ENCODE results near the gene TRIP6.

Gene TRIP6

DNA sequence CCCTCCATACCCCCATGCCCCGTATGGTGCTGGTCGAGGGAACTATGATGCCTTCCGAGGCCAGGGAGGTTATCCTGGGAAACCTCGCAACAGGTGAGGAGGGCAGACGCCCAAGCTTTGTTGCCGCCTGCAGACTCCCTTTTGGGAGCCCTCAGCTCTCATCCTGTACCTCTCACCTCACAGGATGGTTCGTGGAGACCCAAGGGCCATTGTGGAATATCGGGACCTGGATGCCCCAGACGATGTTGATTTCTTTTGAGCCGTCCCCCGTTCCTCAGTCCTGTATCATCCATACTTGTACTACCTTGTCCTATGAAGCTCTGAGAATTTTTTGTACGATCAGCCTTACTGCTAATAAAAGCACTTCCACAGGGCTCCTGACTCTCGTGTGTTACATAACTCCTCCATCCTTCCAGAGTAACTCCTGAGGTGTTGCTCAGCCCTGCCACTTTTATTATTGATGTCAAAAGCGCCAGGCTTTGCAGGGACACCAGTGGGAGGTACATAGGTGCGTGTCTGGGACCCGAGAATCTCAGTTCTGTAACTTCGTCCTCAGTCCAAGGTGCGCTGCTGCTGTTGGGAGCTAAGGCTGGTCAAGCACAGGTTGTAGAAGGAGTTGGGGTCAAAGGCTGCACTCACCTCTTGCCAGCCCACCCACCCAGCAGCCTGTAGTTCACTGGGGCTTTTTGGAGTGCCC is 21.3 kb downstream of the TRIP6 start:
- in situ Hi-C loops (cut with MboI; ENCODE audit: low sequenced_read_pairs): no loop called here

DNA sequence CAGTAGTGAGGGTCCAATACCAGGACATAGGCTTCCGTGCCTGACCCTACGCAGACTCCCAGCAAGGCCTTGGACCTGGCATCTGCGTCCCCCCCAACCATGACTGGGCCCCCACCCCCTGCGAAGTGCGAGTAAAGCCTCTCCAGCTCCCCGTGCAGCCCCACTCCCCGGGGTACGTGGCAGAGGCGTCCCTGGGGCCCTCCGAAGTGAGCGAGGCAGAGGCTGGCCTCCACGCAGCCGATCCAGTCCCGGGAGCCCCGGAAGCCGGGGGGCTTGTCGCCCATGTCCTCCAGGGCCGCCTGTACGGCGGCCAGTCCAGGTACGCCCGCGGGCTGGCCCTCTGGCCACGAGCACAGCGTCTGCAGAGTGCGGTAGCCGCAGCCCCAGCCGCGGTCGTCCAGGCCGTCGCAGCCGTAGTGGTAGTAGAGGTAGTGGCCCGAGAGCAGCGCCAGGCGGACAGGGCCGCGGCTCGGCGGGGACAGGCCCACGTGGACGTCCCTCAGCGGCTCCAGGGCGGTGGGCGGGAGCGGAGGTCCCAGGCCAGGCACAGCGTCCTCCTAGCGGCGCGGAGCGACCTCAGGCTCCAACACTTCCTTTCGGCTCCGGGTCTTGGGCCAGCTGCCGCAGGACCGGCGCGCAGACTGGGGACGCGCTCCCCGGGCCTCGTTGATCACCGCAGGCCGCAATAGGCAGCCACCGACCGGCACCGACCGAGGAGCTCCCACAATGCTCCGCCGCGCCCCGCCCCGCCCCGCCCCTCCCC is 22.0 kb downstream of the TRIP6 start, which contains the start of gene UFSP1:
UFSP1 (minus strand) TSS at position 728 of the 763 bp plus-strand sequence; CDS start at position 284, 444 bp downstream.
- in situ Hi-C loops (cut with MboI; ENCODE audit: low sequenced_read_pairs): no loop called here

DNA sequence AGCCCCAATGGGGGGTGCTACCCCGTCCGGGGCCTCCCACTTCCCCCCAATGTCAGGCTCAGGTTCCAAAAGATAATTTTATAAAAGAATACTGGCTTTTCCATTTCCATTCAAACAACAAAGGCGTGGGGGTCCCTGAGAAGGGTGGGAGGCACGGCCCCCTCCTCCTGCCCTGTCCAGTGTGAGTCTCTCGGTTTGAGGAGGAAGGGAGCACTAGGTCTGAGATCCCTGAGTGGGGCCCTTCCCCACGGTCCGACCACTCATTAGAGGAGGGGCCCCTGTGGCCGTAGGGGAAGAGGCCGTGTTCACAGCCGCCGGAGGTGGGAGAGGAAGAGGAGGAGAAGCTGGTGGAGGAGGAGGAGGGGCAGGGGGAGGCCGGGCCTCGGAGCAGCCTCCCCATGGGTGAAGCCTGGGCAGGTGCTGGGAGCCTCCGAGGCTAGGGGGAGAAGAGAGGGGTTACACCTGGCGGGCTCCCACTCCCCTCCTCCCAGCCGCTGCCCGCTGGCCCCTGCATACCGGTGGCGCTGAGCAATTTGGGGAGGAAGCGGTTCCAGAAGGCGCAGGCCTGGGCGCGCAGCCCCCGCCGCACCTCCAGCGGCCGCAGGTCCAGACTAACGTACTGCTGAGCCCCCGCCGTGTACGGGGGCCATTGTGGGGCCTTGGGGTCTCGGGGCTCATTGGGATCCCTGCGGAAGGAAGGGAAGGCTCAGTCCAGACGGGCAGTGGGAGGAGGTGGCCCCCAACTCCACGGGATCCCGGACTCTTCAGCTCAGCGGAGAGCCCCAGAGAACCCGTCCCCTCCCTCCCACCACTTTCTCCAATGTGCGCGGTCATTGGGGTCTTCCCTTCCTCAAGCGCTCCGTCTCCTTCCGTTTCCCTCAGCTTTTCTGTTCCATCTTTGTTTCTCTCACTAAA is 23.7 kb downstream of the TRIP6 start:
- in situ Hi-C loops (cut with MboI; ENCODE audit: low sequenced_read_pairs): no loop called here

DNA sequence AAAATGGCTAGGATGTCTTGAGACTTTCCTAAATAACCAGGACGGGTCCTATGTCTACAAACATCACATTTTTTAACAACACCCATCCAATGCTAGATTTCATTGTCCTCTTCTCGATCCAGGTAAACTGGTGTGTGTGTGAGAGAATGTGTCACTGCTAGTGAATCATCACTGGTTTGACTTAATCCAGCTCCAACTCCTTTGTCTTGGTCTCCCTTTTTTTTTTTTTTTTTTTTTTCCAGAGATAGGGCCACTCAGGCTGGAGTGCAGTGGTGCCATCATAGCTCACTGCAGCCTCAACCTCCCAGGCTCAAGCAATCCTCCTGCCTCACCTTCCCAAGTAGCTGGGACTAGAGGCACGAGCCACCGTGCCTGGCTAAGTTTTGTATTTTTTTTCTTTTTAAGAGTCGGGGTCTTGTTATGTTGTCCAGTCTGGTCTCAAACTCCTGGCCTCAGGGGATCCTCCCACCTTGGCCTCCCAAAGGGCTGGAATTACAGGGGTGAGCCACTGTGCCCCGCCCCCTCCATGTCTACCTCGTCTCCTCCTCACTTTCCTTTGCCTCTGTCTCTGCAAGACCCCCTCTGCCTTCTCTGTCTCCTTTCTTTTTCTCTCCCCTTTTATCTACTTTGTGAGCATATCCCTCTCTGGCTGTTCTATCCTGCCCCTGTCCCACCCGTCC is 24.5 kb downstream of the TRIP6 start:
- in situ Hi-C loops (cut with MboI; ENCODE audit: low sequenced_read_pairs): no loop called here

DNA sequence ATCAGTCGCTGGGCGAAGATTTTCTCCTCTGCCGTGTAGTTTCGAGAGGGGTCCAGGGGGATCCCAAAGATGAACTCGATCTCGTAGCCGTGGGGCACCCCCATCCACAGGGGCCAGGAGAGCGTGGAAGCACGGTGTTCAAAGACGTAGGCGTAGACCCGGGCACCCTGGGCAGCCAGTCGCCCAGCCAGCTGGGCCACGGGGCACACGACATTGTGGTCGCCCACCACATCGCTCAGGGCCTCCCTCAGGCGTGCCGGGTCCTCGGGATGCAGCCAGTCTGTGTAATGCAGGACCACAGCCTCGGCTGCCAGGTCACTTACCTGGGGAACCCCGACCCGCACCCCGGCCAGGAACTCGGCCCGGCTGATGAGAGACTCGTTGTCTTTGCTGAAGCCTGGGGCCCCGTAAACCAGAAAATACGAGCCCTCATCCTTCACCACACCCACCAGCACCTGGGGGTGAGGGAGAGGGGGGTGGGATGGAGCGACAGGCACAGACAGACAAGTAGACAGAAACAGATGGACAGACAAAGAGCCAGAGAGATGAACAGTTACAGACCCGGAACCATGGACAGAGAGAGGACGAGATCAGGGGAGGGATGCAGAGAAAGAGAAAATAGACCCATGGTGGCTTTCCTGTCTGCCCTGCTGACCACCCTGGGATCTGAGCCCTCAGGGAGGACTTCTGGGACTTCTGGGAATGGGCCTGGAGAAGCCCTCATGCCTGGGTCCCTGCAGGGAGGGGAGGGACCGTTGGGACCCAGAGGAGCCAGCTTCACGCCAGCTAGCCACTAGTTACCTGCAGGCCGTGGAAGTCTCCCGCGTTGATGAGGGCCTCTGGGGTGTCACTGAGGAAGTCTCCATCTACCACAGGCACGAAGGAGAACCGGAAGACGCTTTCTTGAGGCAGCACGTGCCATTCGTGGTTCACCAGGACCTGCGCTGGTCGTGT is 25.5 kb downstream of the TRIP6 start:
- in situ Hi-C loops (cut with MboI; ENCODE audit: low sequenced_read_pairs): no loop called here

DNA sequence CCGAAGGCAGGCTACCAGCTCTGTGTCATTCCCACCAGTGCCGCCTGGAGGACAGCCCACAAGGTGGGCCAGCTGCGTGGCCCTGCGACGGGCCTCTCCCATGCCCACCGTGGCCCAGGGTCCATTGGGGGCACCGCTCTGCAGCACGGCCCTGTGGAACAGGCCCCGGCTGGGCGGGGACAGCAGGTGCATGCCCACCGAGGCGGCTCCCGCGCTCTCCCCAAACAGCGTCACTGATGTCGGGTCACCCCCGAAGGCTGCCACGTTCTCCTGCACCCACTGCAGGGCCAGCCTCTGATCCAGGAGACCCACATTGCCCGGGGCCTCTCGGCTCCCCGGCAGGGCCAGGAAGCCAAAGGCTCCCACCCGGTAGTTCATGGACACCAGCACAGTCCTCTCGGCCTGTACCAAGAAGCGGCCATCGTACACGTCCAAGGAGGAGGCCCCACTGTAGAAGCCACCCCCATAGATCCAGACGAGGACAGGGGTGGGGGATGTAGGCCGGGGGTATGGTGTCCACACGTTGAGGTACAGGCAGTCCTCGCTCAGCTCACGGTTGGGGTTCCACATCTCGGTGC is 26.2 kb downstream of the TRIP6 start:
- in situ Hi-C loops (cut with MboI; ENCODE audit: low sequenced_read_pairs): no loop called here

DNA sequence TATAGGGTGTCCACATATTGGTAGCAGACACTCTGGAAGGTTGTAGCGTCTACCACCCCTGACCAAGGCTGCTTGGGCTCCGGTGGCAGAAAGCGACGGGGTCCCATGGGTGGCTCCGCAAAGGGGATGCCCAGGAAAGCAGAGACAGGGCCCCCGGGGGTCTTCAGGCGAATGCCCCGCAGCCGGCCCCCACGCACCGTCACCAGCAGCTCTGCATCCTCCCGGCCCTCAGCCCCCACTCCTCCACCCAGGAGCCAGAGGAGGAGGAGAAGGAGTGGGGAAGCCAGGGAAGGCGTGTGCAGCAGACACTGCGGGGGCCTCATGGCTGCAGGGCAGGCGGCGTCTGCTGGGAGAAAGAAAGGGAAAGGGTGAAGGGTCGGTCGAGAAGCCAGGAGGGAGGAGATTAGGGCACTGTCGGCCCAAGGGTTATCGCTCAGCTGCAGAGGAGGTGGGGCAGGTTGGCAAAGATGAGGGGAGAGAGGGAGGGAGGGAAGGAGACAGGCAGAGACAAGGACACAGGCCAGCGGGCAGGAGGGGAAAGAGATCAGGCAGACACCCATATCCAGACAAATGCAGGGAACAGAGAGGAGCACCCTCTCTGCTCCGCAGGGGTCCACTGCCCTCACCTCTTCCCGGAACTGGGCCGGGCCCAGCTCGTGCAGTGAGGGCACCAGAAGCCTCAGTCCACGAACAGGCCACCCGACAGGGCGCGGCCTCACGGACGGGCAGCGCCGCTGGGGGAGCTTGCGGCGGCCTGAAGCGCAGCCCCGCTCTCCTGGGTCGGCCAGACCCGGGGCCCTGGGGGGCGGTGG is 26.9 kb downstream of the TRIP6 start:
- in situ Hi-C loops (cut with MboI; ENCODE audit: low sequenced_read_pairs): no loop called here

DNA sequence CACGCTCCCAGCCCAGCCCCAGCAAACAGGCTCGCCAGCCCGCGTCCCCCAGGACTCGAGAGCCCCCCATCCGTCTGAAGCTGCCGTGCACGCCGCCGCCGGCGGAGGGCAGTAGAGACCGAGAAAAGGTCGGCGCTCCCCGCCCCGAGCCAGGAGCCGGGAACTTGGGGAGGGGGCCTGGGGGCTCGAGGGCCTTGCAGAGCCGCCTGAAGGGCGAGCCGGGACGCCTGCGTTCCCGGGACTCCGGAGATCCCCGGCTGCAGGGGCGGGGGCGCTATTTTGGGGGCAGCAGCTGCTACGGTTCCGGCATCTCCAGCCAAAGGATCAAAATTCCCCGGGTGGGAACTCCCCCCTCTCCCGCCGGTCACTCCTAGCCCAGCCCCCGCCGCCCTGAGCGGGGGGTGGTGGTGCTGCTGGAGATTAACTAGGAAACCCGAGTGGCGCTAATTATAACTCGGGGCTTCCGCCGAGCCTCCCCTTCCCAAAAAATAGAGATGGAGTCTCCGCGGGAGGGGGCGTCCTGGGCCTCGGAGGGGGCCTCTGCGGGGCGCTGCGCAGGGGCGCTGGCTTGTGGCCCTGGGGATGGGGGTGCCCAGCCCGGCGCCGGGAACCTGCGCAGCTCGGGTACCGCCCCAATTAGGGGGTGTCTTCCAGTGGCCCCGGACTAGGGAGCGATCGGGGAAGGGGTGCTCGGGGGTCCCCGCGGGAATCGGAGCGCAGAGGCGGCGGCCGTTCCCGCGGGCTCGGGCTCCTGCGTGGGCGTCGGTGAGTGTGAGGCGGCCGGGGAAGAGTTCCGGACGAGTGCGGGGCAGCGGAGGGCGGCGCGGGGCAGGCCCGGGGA is 27.9 kb downstream of the TRIP6 start:
- in situ Hi-C loops (cut with MboI; ENCODE audit: low sequenced_read_pairs): no loop called here

DNA sequence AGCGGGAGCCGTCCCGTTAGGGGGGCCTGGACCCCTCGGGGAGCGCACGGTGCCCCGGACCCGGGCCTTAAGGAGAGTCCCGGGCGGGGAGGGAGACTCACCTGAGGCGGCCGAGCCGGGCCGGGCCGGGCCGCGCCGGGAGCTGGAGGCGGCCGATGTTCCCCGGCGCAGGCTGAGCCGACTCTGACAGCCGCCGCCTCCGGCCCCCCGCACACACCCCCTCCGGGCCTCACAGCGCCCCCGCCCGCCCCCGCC is 28.4 kb downstream of the TRIP6 start, which contains the start of gene ACHE:
ACHE (minus strand) TSS at position 188 of the 255 bp plus-strand sequence. CDS start 1,656 bp downstream, outside the sequence.
- in situ Hi-C loops (cut with MboI; ENCODE audit: low sequenced_read_pairs): no loop called here

DNA sequence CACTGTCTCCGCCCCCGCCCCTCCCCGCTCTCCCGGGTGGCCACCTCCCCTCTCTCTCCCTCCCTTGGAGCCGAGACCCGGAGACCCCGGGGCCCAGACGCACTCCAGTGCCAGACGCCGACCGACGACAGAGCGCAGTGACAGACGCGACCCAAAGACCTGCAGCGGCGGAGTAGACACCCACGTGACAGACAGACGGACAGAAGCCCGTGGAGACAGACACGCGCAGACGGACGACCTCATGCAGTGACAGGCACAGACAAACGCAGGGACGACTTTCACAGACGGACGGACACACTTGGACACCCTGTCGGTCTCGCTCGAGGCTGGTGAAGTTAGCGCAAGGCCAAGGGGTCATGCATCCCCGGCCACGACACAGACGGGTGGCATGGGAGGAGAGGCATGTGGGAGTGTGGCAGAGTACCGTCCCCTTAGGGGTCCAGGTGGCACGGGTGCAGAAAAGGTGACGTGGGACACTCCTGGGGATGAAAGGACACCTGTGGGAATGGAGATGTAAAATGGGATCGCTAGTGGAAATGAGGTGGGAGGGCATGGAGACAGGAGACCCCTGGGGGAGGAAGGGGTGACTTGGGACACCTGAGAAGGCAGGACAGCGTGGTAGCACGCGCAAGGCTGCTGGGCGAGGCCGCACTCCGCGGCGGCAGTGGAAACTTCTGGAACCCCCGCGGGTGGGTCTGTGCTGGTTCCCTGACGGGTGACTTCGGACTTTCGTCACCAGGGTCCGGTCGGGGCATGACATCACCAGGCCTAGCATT is 29.0 kb downstream of the TRIP6 start:
- in situ Hi-C loops (cut with MboI; ENCODE audit: low sequenced_read_pairs): no loop called here

DNA sequence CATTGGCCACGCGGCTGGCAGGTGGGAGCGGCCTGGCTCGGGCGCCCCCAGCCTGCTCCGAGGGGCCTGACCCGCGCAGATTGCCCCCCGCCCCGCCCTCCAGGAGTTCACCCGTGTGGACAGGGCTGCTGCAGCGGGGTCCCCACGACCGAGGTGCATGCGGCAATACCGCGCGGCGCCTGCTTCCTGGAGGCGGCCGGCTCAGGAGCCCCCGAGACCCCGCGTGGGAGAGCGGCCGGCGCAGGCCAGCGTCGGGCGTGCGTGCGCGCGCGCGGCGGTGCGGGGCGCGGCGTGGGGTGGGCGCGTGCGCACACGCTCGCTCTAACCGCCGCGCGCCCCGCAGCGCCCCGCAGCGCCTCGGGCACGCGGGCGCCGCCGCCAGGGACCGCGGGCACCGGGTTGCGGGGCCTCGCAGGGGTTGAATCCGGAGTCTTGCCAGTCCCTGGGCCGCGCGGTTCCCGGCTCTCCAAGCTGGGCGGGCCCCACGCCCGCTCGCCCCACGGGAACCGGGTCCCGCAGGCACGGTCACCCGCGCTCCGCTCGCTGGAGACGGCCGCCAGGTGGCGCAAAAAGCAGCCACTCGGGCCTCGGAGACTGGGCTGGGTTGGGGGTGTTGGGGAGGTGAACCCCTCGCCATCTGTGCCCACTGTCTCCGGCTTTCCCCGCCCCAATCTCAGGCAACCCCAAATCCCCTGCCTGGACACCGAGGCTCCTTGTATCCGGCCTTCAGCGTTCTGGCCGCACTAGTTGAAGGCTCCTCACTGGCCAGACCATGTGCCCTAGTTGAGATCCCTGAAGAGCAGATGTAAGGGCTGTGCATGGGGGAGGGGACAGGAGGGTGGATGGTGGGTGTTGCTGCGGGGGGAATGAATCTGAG is 29.8 kb downstream of the TRIP6 start:
- in situ Hi-C loops (cut with MboI; ENCODE audit: low sequenced_read_pairs): no loop called here

DNA sequence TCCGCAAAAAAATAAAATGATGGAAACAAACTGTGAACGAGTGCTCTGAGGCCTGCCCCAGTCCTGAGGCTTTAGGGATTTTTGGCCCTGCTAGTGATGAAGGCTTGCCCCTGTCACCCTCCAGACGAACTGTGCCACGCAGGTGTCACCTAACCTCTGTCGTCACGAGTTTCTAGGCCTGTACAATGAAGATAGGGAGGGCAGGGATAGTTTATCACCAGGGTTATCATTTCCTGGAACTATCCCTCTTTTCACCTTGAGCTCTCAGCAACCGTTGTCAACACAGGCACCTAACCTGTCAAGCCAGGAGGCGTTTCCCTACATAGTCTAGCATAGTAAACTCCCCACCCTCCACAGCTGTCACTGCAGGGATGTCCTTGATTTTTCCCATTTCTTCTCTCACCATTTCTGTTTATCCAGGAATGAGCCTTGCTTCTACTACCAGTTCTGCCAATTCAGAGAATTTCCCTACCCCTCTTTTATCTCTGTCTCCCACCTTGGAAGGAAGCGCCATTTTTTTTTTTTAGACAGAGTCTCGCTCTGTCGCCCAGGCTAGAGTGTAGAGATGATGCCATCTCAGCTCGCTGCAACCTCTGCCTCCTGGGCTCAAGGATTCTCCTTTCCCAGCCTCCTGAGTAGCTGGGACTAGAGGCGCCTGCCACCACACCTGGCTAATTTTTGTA is 30.7 kb downstream of the TRIP6 start:
- in situ Hi-C loops (cut with MboI; ENCODE audit: low sequenced_read_pairs): no loop called here

DNA sequence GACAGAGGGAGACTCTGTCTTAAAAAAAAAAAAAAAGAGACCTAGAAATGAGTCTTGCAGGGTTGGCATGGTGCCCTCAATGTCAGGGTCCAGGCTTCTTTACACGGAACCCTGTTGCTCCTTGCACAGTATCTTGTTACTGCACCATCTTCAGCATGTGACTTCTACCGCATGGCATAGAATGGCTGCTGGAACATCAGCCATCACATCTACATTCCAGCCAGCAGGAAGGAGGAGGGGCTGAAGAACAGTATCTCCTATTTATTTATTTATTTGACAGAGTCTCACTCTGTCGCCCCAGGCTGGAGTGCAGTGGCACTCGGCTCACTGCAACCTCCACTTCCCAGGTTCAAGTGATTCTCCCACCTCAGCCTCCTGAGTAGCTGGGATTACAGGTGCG is 32.2 kb downstream of the TRIP6 start:
- in situ Hi-C loops (cut with MboI; ENCODE audit: low sequenced_read_pairs): no loop called here

DNA sequence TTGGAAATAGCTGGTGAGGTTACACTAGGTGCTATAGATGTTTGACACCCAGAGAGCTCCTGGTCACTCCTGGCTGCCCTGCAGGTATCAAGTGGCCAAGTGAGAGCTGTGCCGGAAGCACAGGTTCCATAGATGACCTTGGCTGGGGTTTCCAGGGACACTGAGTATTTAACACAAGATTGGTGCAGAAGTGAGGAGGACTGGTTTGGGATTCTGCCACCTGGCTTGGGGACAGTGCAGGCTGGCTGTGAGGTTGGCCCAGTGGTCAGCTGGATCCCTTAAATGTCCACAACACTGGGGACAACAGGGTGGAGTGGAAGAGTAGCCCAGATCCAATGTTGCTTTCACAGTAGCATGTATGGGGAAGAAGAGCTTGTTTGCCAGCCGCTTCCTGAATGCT is 33.8 kb downstream of the TRIP6 start:
- in situ Hi-C loops (cut with MboI; ENCODE audit: low sequenced_read_pairs): loop anchor here (25.0 kb wide), 1 partner anchor 161 kb away; no protein-coding TSS in a partner anchor

DNA sequence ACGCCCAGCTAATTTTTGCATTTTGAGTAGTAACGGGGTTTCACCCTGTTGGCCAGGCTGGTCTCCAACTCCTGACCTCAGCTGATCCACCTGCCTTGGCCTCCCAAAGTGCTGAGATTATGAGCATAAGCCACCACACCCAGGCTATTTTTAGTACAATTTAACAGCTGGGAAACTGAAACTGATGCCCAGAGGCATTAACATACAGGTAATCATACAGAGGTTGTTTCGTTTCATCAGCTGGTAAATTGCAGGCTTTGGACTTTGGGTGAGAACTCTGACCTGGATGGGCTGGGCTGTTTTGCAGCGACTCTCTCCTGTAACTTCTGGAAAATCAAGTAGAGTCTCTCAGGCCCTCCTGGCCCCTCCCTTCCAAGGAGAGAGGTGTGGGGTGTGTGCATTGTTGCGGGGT is 34.7 kb downstream of the TRIP6 start:
- in situ Hi-C loops (cut with MboI; ENCODE audit: low sequenced_read_pairs): loop anchor here (25.0 kb wide), 1 partner anchor 160 kb away; no protein-coding TSS in a partner anchor

Data from hTERT RPE-1 (cell line).